Erythroblast (primary cell): ENCODE measurements around the gene HPCAL1.

Source experiments
- GATA1 ChIP-seq: IDR thresholded peaks from 2 replicates; pipeline ENCODE4 v1.6.1; 2011; ENCODE audit warnings: low read depth, mild to moderate bottlenecking, control low read depth, low read length, moderate library complexity
- POLR2A ChIP-seq: IDR thresholded peaks from 2 replicates; pipeline ENCODE4 v1.6.1; 2011; ENCODE audit warnings: mild to moderate bottlenecking, low read length

- TF ChIP-seq POLR2A (no peak), GATA1 (no peak)
Observed at GRCh38 chr2:10370895-10371294, 68.2 kb downstream of the HPCAL1 start.
